ENCODE results near the gene HEATR5A.

- TF ChIP-seq, protein P1, sequence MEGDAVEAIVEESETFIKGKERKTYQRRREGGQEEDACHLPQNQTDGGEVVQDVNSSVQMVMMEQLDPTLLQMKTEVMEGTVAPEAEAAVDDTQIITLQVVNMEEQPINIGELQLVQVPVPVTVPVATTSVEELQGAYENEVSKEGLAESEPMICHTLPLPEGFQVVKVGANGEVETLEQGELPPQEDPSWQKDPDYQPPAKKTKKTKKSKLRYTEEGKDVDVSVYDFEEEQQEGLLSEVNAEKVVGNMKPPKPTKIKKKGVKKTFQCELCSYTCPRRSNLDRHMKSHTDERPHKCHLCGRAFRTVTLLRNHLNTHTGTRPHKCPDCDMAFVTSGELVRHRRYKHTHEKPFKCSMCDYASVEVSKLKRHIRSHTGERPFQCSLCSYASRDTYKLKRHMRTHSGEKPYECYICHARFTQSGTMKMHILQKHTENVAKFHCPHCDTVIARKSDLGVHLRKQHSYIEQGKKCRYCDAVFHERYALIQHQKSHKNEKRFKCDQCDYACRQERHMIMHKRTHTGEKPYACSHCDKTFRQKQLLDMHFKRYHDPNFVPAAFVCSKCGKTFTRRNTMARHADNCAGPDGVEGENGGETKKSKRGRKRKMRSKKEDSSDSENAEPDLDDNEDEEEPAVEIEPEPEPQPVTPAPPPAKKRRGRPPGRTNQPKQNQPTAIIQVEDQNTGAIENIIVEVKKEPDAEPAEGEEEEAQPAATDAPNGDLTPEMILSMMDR (IDR thresholded peaks at IDR 0.05; ENCODE audit: low read depth, low read length): no peak
- TF ChIP-seq POLR2A (IDR thresholded peaks at IDR 0.05; ENCODE audit: extremely low read depth, insufficient read length): no peak
- no peak for TF ChIP-seq MYC (IDR thresholded peaks at IDR 0.05; ENCODE audit: low read depth, low read length)
Measured at GRCh38 chr14:31389946-31390345, 30.4 kb downstream of the HEATR5A start.

Data from NB4 (cell line).